ENCODE measurements around the gene PACS2.

The PACS2 gene

GRCh38 chr14:105346200-105346533, 31.6 kb downstream of the PACS2 start:
- Histone ChIP-seq H3K27me3 (ENCODE audit: insufficient read depth, low read length, poor library complexity, severe bottlenecking) (no peaks in the 10 kb centered on the region), H3K4me1 (ENCODE audit: insufficient read depth, low read length, poor library complexity, severe bottlenecking) (no peaks in the 10 kb centered on the region), H3K4me2 (ENCODE audit: low read depth, low read length, poor library complexity, severe bottlenecking) (no peak overlapping the region), H3K9ac (ENCODE audit: low read depth, low read length, poor library complexity, severe bottlenecking) (no peak overlapping the region), H3F3A (ENCODE audit: low read depth) (no peaks in the 10 kb centered on the region), H3K79me2 (ENCODE audit: insufficient read depth, low read length) (peaks cover 4% of the 10 kb centered on the region; the same call in 1 of the 2 replicates), H2AFZ (ENCODE audit: low read length) (no peak overlapping the region), H4K20me1 (ENCODE audit: insufficient read depth, low read length, poor library complexity, severe bottlenecking) (no peaks in the 10 kb centered on the region), H3K9me3 (ENCODE audit: insufficient read depth, low read depth, low read length) (no peaks in the 10 kb centered on the region), H3K9me2 (replicated peaks; ENCODE audit: low read depth, low read length) (no peaks in the 10 kb centered on the region), H3K4me3 (ENCODE audit: low read length, poor library complexity, severe bottlenecking) (no peak overlapping the region), H3K36me3 (ENCODE audit: insufficient read depth, low read length) (0 out of 2 replicates have a peak, but pooled peaks cover 3% of the 10 kb centered on the region)
- TF ChIP-seq CTCF (conservative IDR thresholded peaks at IDR 0.05; ENCODE audit: low read length) (no peak), EZH2phosphoT487 (IDR thresholded peaks at IDR 0.05; ENCODE audit: borderline replicate concordance) (no peak)

GRCh38 chr14:105346876-105347586, 32.5 kb downstream of the PACS2 start:
- Histone ChIP-seq H3K79me2 (ENCODE audit: insufficient read depth, low read length) (peaks cover 4% of the 10 kb centered on the region; the same call in 1 of the 2 replicates), H3K9ac (ENCODE audit: low read depth, low read length, poor library complexity, severe bottlenecking) (no peak overlapping the region), H3K4me1 (ENCODE audit: insufficient read depth, low read length, poor library complexity, severe bottlenecking) (peaks cover 3% of the 10 kb centered on the region), H3K9me3 (ENCODE audit: insufficient read depth, low read depth, low read length) (no peaks in the 10 kb centered on the region), H3F3A (ENCODE audit: low read depth) (no peaks in the 10 kb centered on the region), H3K36me3 (ENCODE audit: insufficient read depth, low read length) (0 out of 2 replicates have a peak, but pooled peaks cover 5% of the 10 kb centered on the region), H3K27me3 (ENCODE audit: insufficient read depth, low read length, poor library complexity, severe bottlenecking) (no peaks in the 10 kb centered on the region), H3K4me2 (ENCODE audit: low read depth, low read length, poor library complexity, severe bottlenecking) (no peak overlapping the region), H3K9me2 (replicated peaks; ENCODE audit: low read depth, low read length) (no peaks in the 10 kb centered on the region), H3K4me3 (ENCODE audit: low read length, poor library complexity, severe bottlenecking) (no peak overlapping the region), H4K20me1 (ENCODE audit: insufficient read depth, low read length, poor library complexity, severe bottlenecking) (peaks cover 4% of the 10 kb centered on the region), H2AFZ (ENCODE audit: low read length) (no peak overlapping the region)
- TF ChIP-seq CTCF (conservative IDR thresholded peaks at IDR 0.05; ENCODE audit: low read length) (no peak), EZH2phosphoT487 (IDR thresholded peaks at IDR 0.05; ENCODE audit: borderline replicate concordance) (no peak)

- no peak for TF ChIP-seq EZH2phosphoT487 (IDR thresholded peaks at IDR 0.05; ENCODE audit: borderline replicate concordance)
- no peak for TF ChIP-seq CTCF (conservative IDR thresholded peaks at IDR 0.05; ENCODE audit: low read length)
- H3K36me3 ChIP-seq (ENCODE audit: insufficient read depth, low read length) = 0 out of 2 replicates have a peak, but pooled peaks cover 5% of the 10 kb centered on the region
- H3K4me2 ChIP-seq (ENCODE audit: low read depth, low read length, poor library complexity, severe bottlenecking) = no peak overlapping the region
- H3K4me1 ChIP-seq (ENCODE audit: insufficient read depth, low read length, poor library complexity, severe bottlenecking) = peaks cover 4% of the 10 kb centered on the region
- peaks cover 4% of the 10 kb centered on the region; the same call in 1 of the 2 replicates for H3K79me2 ChIP-seq (ENCODE audit: insufficient read depth, low read length)
- no peak overlapping the region for H3K4me3 ChIP-seq (ENCODE audit: low read length, poor library complexity, severe bottlenecking)
- no peaks in the 10 kb centered on the region for H3K9me2 ChIP-seq (replicated peaks; ENCODE audit: low read depth, low read length)
- no peaks in the 10 kb centered on the region for H3F3A ChIP-seq (ENCODE audit: low read depth)
- no peak overlapping the region for H2AFZ ChIP-seq (ENCODE audit: low read length)
- no peaks in the 10 kb centered on the region for H3K9me3 ChIP-seq (ENCODE audit: insufficient read depth, low read depth, low read length)
- no peak overlapping the region for H3K9ac ChIP-seq (ENCODE audit: low read depth, low read length, poor library complexity, severe bottlenecking)
- no peaks in the 10 kb centered on the region for H3K27me3 ChIP-seq (ENCODE audit: insufficient read depth, low read length, poor library complexity, severe bottlenecking)
- H4K20me1 ChIP-seq (ENCODE audit: insufficient read depth, low read length, poor library complexity, severe bottlenecking) = peaks cover 4% of the 10 kb centered on the region
Measured at GRCh38 chr14:105347587-105347968, 33.0 kb downstream of the PACS2 start.
